Stimulated activated CD4-positive, alpha-beta T cell treated with anti-CD3 and anti-CD28 coated beads, TNF-alpha, amount 100 ng/mL, for 48 hours (primary cell): Measurements from ENCODE around the gene CDKAL1.
"Not testable (repeated sequence)": the region's sequence is repeated elsewhere in the genome, so short reads cannot be mapped to it uniquely, and the experiment has no call there.

Experiments used
- DNase-seq, 3 donors: peaks; one replicate each; pipeline ENCODE4 v3.0.0-alpha.2; 2020; ENCODE audit warnings: low read depth in 3 of 3

CDKAL1 gene

GRCh38 chr6:20554326-20554725 lies 20.1 kb downstream of the CDKAL1 start:
- DNase-seq: no peak

- DNase-seq: no peak
These were observed 20.6 kb downstream of the CDKAL1 start for GRCh38 chr6:20554817-20555216.

- DNase-seq: no peak
These were observed 25.8 kb downstream of the CDKAL1 start for GRCh38 chr6:20559924-20560551.

DNA sequence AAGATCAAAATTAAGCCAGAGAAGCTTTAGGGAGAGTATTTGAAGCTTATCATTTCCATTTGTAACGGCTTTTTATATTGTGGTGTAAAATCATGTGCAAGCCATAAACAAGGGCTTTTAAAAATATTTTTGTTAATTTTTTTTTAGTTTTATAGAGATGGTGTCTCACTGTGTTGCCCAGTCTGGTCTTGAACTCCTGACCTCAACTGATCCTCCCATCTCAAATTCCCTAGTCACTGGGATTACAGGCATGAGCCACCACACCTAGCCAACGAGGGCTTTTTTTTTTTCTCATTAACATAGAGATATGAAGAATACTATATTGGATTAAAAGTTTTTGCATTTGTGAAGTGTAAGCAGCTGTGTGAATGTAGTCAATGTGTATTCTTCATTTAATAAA lies 29.1 kb downstream of the CDKAL1 start:
- no peak for DNase-seq

- DNase-seq: no peak
These were observed 30.0 kb downstream of the CDKAL1 start for GRCh38 chr6:20564269-20564668.

DNA sequence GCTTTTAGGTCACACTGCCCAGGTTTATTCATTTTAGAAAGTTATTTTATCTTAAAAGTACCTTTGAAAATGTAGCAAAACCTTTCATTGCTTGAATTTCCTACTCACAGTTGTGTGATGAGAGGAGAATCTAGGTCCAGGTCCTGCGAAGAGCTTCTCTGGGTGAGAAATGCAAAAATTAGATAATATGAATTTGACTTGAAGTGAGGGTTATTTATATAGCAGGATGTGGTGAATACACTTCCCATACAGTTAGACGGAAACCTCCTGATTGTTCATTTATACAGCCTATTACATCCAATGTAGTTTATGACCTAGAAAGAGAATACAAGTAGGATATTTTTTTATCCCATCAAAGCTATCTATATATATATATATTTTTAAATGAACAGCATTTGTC lies 30.5 kb downstream of the CDKAL1 start:
- no peak for DNase-seq

- DNase-seq: no peak
These were observed 31.1 kb downstream of the CDKAL1 start for GRCh38 chr6:20565342-20565741.

DNA sequence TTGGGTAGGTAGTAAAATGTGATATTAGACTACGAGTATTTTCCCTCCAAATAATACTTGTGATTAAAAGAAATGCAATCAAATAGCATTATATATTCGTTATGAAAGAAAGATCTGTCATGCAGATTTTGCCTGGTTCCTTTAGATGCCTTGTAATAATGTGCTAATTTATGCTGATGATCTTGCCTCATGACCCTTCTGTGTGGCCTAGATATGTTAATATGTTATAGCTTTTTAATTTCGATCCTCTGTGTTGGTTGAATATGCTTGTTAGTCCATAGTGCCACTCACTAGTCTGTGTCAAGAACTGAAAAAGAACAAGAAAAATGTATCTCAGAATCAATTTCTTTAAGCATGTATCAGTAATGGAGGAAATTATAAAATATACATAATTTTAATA lies 31.9 kb downstream of the CDKAL1 start:
- no peak for DNase-seq

DNA sequence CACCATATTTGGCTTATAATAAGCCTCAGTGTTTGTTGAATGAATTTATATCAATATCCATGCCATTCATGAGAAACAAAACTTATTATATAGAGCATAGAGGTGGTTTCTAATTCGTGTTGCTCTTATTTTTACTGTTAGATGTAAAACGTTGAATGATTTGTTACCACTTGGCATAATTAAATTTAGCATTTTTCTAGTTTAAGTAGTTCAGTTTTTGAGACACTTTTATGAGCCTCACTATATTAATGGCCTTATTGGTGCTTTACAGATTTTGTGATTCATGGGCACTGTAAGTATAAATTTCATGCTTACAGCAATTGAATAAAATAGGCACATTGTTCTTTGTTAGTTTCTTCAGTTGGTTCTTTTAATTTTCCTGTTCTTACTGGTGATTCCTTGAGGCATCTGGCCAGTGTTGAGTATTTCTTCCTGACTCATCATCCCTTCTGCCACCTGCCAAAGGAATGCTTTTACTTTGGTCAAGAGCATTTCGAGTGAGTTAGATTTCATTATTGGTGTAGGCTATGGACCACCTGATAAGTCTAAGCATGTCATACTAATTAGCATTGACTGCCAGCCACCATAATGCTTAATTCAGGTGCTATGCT lies 34.8 kb downstream of the CDKAL1 start:
- no peak for DNase-seq

GRCh38 chr6:20571261-20571660 lies 37.0 kb downstream of the CDKAL1 start:
- no peak for DNase-seq

- DNase-seq: no peak
These were observed 38.0 kb downstream of the CDKAL1 start for GRCh38 chr6:20572288-20572687.

- no peak for DNase-seq
These were observed 38.7 kb downstream of the CDKAL1 start for GRCh38 chr6:20572940-20573339.

GRCh38 chr6:20574355-20574754 lies 40.1 kb downstream of the CDKAL1 start:
- no peak for DNase-seq

- DNase-seq: no peak
These were observed 40.9 kb downstream of the CDKAL1 start for GRCh38 chr6:20575125-20575524.

DNA sequence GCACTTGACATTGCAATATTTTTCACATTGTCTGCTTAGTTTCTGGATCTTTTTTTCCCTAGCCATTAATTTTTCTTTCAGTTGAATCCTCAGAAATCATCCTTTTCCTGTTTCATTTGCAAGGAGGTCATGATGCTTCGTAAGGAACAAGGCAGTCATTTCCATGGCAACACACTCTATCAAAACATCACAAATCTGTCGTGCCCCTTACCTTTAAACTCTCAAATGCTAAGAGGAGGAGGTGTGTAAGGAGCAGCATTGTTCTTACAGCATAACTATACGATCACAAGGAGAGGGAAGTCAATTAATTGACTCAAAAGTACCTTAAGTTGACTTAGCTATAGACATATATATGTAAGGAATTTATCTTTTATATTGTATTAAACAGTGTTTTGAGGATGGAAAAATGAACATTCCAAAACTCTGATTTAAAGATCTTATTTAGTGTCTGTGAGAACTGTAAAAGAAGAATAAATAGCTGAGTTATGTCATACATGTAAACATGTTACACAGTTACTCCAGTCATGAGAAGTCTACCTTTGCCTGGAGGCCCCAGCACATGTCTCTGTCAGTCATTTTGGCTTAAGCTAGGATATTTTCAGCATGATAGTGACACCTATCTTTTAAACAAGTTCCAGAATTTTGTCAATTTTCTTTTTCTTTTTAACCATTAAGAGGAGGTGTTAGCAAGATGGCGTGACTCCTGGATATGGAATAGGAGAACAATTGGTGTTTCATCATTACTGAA lies 41.6 kb downstream of the CDKAL1 start:
- DNase-seq: no peak

DNA sequence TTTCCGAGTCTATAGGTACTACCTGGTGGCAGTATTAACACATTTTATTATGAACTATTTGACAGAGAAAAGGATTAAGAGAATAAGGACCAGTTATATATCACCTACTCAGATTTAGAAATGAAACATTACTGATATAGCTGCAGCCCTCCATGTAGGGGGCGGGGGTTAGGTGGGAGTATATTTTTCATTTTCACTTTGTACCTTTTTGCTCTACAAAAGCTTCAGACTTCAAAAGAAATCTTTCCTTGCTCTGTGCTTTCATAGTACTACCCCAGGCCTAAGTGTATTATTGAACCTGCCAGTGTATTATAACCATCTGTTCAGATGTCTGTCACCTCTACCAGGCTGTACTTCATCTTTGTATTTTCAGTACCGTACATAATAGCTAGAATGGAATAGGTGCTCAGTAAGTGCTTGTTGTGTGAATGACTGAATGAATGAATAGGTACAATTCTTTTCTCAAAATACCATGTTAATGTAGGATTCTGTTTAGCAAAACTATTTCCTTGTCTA lies 43.0 kb downstream of the CDKAL1 start:
- DNase-seq: no peak

- no peak for DNase-seq
These were observed 46.8 kb downstream of the CDKAL1 start for GRCh38 chr6:20581070-20581469.

DNA sequence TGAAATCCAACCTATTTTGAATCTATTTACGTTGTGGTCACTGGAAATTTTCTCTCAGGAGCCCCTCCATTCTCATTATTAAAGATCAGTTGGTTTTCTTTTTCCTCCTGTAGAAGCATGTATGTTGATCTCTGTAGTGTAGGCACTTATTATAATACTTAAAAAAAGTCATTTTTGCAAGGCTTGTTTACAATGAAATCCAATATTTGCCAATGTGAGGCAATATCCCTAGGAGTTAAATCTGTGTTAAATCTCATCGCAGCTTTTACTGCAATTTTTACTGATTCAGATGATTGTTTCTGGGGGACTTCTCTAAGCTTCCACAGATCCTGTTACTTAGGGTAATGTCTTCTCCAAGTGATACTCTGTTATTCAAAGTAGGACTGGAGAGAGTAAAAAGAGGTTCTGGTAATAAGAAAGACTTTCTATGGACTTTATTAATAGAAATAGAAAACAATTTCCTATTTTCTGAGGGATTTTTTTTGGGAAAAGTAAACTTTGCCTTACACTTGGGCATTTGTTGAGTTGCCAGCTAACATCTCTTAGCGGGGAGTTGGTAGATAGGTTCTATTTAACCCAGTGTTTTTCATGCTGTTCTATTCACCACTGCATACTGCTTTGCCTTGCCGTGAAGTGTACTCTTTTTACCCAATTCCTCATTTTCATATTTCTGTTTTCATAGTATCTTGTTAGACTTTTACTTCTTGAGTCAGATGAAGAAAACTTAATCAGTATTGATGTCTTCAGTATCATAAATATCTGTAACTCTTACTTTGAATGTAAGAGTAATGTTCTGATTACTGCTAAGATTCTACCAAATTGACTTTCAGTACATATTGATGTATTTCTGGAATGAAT lies 48.6 kb downstream of the CDKAL1 start:
- no peak for DNase-seq

DNA sequence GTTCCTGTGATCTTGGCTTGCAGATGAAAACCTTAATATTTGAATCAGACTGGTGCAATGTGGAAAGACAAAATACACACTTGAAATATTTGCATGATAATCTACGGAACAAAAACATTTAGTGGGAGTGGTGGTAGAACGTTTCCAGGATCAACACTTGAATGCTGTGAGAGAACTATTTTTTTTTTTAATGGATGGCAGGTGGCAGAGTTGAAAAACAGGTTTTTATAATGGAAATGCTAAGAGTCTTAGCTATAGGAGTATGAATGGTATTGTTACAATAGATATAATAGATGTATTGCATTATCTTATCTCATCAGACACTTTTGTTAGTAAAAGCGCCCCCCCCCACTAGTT lies 49.2 kb downstream of the CDKAL1 start:
- DNase-seq: no peak

- no peak for DNase-seq
These were observed 50.0 kb downstream of the CDKAL1 start for GRCh38 chr6:20584100-20584731.

GRCh38 chr6:20589266-20589665 lies 55.0 kb downstream of the CDKAL1 start:
- DNase-seq: no peak

DNA sequence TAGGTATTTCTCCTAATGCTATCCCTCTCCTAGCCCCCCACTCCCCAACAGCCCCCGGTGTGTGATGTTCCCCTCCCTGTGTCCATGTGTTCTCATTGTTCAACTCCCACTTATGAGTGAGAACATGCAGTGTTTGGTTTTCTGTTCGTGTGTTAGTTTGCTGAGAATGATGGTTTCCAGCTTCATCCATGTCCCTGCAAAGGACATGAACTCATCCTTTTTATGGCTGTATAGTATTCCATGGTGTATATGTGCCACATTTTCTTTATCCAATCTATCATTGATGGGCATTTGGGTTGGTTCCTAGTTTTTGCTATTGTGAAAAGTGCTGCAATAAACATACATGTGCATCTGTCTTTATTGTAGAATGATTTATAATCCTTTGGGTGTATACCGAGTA lies 56.2 kb downstream of the CDKAL1 start:
- not testable (repeated sequence) for DNase-seq
